ENCODE results near the gene JAK3.

GRCh38 chr19:17794412-17794730 is 53.4 kb downstream of the JAK3 start:
- TF ChIP-seq CTCF (IDR thresholded peaks at IDR 0.05; ENCODE audit: poor library complexity) = no peak
- TF ChIP-seq EZH2phosphoT487 (IDR thresholded peaks at IDR 0.05; ENCODE audit: low read depth, severe bottlenecking, unreplicated experiment) = no peak
